HepG2 (cell line): ENCODE data around the gene SLFN11. TPM values are rescaled to one million over a fixed set of nuclear protein-coding genes. Genes with fewer than 3 reads are reported as not detected.
A peak's percentile ranks its signal among the peaks of the same experiment; 100 is the strongest.
"Not testable (repeated sequence)": the region's sequence is repeated elsewhere in the genome, so short reads cannot be mapped to it uniquely, and the experiment has no call there.

Experiments used
- ATAC-seq: fragments of 200-7000 bp; cut with Tn5 transposase; 3 replicates; pipeline ENCODE4 v1.9.1; 2020; ENCODE audit warnings: mild to moderate bottlenecking, moderate library complexity
- Bru-seq: library from RNA; stranded (reverse); fragments of 400-500 nt; gene quantifications from one replicate; lab custom pipeline; 2021; lab: Mats Ljungman, UMichigan
- BruChase-seq, 2 experiments: library from RNA; stranded (reverse); fragments of 400-500 nt; gene quantifications; one replicate each; lab custom pipeline; 2021; lab: Mats Ljungman, UMichigan
- BruUV-seq: library from RNA; stranded (reverse); fragments of 400-500 nt; replicated peaks from 2 replicates; lab custom pipeline; 2021; lab: Mats Ljungman, UMichigan
- CTCF ChIA-PET: fragments of 300-600 bp; formaldehyde crosslinking; extraction: SDS; loops from one replicate; lab custom pipeline; 2021; ENCODE audit warnings: low total read pairs, inconsistent platforms, low intra/inter-chr PET ratio; lab: Yijun Ruan, JAX
- POLR2A ChIA-PET: fragments of 350-600 bp; sonication (Branson Sonifier 250); formaldehyde crosslinking; loops from one replicate; lab custom pipeline; 2020; ENCODE audit warnings: antibody characterized with exemption, inconsistent platforms; lab: Yijun Ruan, JAX
- DNase-seq: peaks from one replicate; pipeline ENCODE4 v3.0.0-alpha.2; 2015; ENCODE audit warnings: low spot score
- FAIRE-seq: peaks from 3 replicates; lab custom pipeline; 2011; peaks lifted over from hg19 to GRCh38; lab: Jason Lieb, UNC
- H2AFZ ChIP-seq: one replicate; pipeline ENCODE4 v1.6.1; 2011; ENCODE audit warnings: low read length, inconsistent platforms
- H3K27ac ChIP-seq: fragments of 300-600 bp; 3 replicates; pipeline ENCODE4 v1.8.0; 2011; ENCODE audit warnings: mixed run types, mild to moderate bottlenecking, mixed read lengths, low read length, inconsistent platforms; ENCODE audit not compliant: insufficient read depth; ENCODE audit errors: extremely low read length
- H3K27me3 ChIP-seq, 2 experiments: fragments of 200-600 bp in 1 of 2; 2 replicates in 1 of 2; 3 replicates in 1 of 2; pipeline versions ENCODE4 v1.6.0 to v1.8.0; 2011; ENCODE audit warnings: low read length in 2 of 2, mild to moderate bottlenecking in 2 of 2, moderate library complexity in 2 of 2, inconsistent platforms in 1 of 2; ENCODE audit not compliant: insufficient read depth in 2 of 2, control insufficient read depth in 1 of 2
- H3K36me3 ChIP-seq, 2 experiments: fragments of 200-600 bp in 1 of 2; replicated peaks in 1 of 2; 2 replicates in 1 of 2; 3 replicates in 1 of 2; pipeline versions ENCODE4 v1.5.1 to v1.8.0; 2011; ENCODE audit warnings: low read length in 2 of 2, inconsistent platforms in 1 of 2; ENCODE audit not compliant: insufficient read depth in 2 of 2, control insufficient read depth in 1 of 2
- H3K4me1 ChIP-seq: 2 replicates; pipeline ENCODE4 v1.5.1; 2012; ENCODE audit warnings: low read length, inconsistent platforms; ENCODE audit not compliant: insufficient read depth
- H3K4me2 ChIP-seq: 2 replicates; pipeline ENCODE4 v1.6.0; 2011; ENCODE audit warnings: low read depth, low read length, inconsistent platforms
- H3K4me3 ChIP-seq, 3 experiments: fragments of 200-600 bp in 1 of 3; sonication (generic), shearing (Covaris generic) in 1 of 3; replicated peaks in 1 of 3; 2 replicates each; pipeline ENCODE4 v1.5.1; 2011 to 2016; ENCODE audit warnings: low read length in 3 of 3, inconsistent platforms in 2 of 3, low read depth in 2 of 3, mild to moderate bottlenecking in 2 of 3, control low read depth in 1 of 3, mixed read lengths in 1 of 3; ENCODE audit not compliant: insufficient read depth in 1 of 3
- H3K79me2 ChIP-seq: one replicate; pipeline ENCODE4 v1.6.1; 2011; ENCODE audit warnings: low read length, inconsistent platforms; ENCODE audit not compliant: insufficient read depth
- H3K9ac ChIP-seq: 2 replicates; pipeline ENCODE4 v1.6.0; 2011; ENCODE audit warnings: mild to moderate bottlenecking, low read depth, low read length, inconsistent platforms; ENCODE audit not compliant: insufficient read depth
- H3K9me3 ChIP-seq: 2 replicates; pipeline ENCODE4 v1.5.1; 2012; ENCODE audit warnings: mild to moderate bottlenecking, low read length
- H4K20me1 ChIP-seq: 2 replicates; pipeline ENCODE4 v1.6.0; 2011; ENCODE audit warnings: inconsistent platforms, mild to moderate bottlenecking, low read length, moderate library complexity; ENCODE audit not compliant: insufficient read depth
- MIXL1 ChIP-seq: IDR thresholded peaks from 2 replicates; pipeline ENCODE4 v1.6.1; 2016
- WGBS: methylation state at CpG from one replicate; pipeline ENCODE4 v1.1.6; 2017; ENCODE audit warnings: low lambda C conversion rate; 5-methylcytosine and 5-hydroxymethylcytosine counted together
- in situ Hi-C: cut with HindIII; loops from 2 replicates; pipeline ENCODE4 v1.10.0; 2017; ENCODE audit warnings: low pct_unique_long_range_greater_than_20kb; ENCODE audit not compliant: extremely low pct_ligation_motif_present
- intact Hi-C: fragments of 100-400 bp; cut with micrococcal nuclease; formaldehyde crosslinking; loops from one replicate; pipeline ENCODE4 v1.10.0; 2022; ENCODE audit not compliant: unreplicated experiment
- long read RNA-seq, 2 experiments: library from RNA in 1 of 2; library from polyadenylated mRNA in 1 of 2; stranded (forward) in 1 of 2; unstranded in 1 of 2; transcript quantifications; one replicate each; pipeline ENCODE4 v2.0.0, GENCODE V29; 2019 to 2022
- polyA minus RNA-seq, 3 experiments: library from RNA; depleted of rRNA, polyadenylated mRNA; stranded (reverse); fragments of >200 nt; gene quantifications; 2 replicates each; pipeline ENCODE4 v1.2.3, GENCODE V29; 2011; ENCODE audit warnings: low replicate concordance in 1 of 3
- polyA plus RNA-seq, 8 experiments: library from polyadenylated mRNA; depleted of rRNA in 3 of 8; stranded (reverse) in 7 of 8; unstranded in 1 of 8; fragments of >200 nt; fragmentation: Illumina TruSeq in 4 of 8; extraction: Trizol in 4 of 8; gene quantifications; 2 replicates each; pipeline versions ENCODE4 v1.2.1 to v1.2.3, GENCODE V29; 2011 to 2016; ENCODE audit warnings: low read depth in 4 of 8, missing spikeins in 1 of 8, mixed read lengths in 1 of 8; ENCODE audit not compliant: insufficient read depth in 1 of 8
- total RNA-seq, 5 experiments: library from RNA; depleted of rRNA; stranded (reverse); fragments of >200 nt; fragmentation: Illumina TruSeq; extraction: Trizol; gene quantifications; 2 replicates each; pipeline ENCODE4 v1.2.3, GENCODE V29; 2016; ENCODE audit warnings: low read depth in 1 of 5

Gene SLFN11, protein sequence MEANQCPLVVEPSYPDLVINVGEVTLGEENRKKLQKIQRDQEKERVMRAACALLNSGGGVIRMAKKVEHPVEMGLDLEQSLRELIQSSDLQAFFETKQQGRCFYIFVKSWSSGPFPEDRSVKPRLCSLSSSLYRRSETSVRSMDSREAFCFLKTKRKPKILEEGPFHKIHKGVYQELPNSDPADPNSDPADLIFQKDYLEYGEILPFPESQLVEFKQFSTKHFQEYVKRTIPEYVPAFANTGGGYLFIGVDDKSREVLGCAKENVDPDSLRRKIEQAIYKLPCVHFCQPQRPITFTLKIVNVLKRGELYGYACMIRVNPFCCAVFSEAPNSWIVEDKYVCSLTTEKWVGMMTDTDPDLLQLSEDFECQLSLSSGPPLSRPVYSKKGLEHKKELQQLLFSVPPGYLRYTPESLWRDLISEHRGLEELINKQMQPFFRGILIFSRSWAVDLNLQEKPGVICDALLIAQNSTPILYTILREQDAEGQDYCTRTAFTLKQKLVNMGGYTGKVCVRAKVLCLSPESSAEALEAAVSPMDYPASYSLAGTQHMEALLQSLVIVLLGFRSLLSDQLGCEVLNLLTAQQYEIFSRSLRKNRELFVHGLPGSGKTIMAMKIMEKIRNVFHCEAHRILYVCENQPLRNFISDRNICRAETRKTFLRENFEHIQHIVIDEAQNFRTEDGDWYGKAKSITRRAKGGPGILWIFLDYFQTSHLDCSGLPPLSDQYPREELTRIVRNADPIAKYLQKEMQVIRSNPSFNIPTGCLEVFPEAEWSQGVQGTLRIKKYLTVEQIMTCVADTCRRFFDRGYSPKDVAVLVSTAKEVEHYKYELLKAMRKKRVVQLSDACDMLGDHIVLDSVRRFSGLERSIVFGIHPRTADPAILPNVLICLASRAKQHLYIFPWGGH
- not detected in 2 replicates for total RNA-seq (2016; rRNA removed; fragmentation: Illumina TruSeq; extraction: Trizol)
- total RNA-seq (2016; cell fraction: cytosol; rRNA removed; fragmentation: Illumina TruSeq; extraction: Trizol; ENCODE audit: low read depth): not detected in 2 replicates
- total RNA-seq (2016; cell fraction: insoluble cytoplasmic fraction; rRNA removed; fragmentation: Illumina TruSeq; extraction: Trizol): not detected in 2 replicates
- not detected in 2 replicates for total RNA-seq (2016; cell fraction: membrane; rRNA removed; fragmentation: Illumina TruSeq; extraction: Trizol)
- not detected in 2 replicates for total RNA-seq (2016; cell fraction: nucleus; rRNA removed; fragmentation: Illumina TruSeq; extraction: Trizol)
- not detected in 2 replicates for polyA plus RNA-seq (2011; rRNA removed)
- not detected in 2 replicates for polyA plus RNA-seq (2011; cell fraction: cytosol; rRNA removed)
- polyA plus RNA-seq (2011; cell fraction: nucleus; rRNA removed): not detected in 2 replicates
- polyA plus RNA-seq (2012): not detected in 2 replicates
- polyA plus RNA-seq (2016; cell fraction: cytosol; fragmentation: Illumina TruSeq; extraction: Trizol; ENCODE audit: low read depth): not detected in 2 replicates
- not detected in 2 replicates for polyA plus RNA-seq (2016; cell fraction: insoluble cytoplasmic fraction; fragmentation: Illumina TruSeq; extraction: Trizol; ENCODE audit: low read depth)
- polyA plus RNA-seq (2016; cell fraction: membrane; fragmentation: Illumina TruSeq; extraction: Trizol; ENCODE audit: low read depth): not detected in 2 replicates
- not detected in 2 replicates for polyA plus RNA-seq (2016; cell fraction: nucleus; fragmentation: Illumina TruSeq; extraction: Trizol; ENCODE audit: insufficient read depth, low read depth)
- polyA minus RNA-seq (2011; rRNA and poly(A)+ RNA removed; ENCODE audit: low replicate concordance): 43.9 TPM in 1 of 2 replicates, not detected in the other
- not detected in 2 replicates for polyA minus RNA-seq (2011; cell fraction: cytosol; rRNA and poly(A)+ RNA removed)
- polyA minus RNA-seq (2011; cell fraction: nucleus; rRNA and poly(A)+ RNA removed): not detected in 2 replicates
- Bru-seq, nascent RNA: percentile 10 among the genes with signal in this experiment
- percentile 10 among the genes with signal in this experiment for BruChase-seq, experiment 1, labeled RNA remaining after a 6-hour chase
- BruChase-seq, experiment 2, labeled RNA remaining after a 2-hour chase: percentile 15 among the genes with signal in this experiment
- long read RNA-seq, experiment 1: 0 reads
- long read RNA-seq, experiment 2: 0 reads

DNA sequence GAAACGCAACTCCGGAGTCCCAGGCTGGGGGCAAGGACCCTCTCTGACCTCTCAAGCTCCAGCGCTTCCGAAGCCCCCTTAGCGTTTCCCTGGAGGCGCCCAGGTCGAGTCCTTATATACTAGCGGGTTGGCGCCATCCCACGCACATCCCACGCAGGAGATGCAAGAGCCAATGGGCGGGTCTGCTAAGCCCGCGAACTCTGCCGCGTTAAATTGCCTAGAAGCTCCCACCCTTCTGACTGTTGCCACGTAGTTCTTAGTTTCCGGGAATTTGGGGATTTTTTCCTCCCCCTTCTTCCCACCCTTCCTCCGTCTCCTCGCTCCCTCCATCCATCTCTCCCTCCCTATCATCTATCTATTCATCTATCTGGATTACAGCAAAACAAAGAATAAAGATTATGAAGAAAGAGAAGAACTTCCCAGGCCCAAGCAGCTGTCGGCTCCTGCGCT is at the start of gene SLFN11:
SLFN11 (minus strand) TSS at position 88 of the 450 bp plus-strand sequence. CDS start 9,814 bp downstream, outside the sequence.
- no peak for TF ChIP-seq MIXL1 (CRISPR knock-in tag)
- Histone ChIP-seq H3K4me1 (no peaks in the 10 kb centered on the region), H3K9ac (no peak within 1 kb of the TSS), H3K4me2 (peak within 1 kb of the TSS; percentile 57), H3K36me3 (no peaks in the 10 kb centered on the region), H4K20me1 (no peaks in the 10 kb centered on the region), H3K9me3 (no peaks in the 10 kb centered on the region), H3K27me3 (peaks cover 7 to 28% of the 10 kb centered on the region in 2 experiments; a peak in 4 of 5 replicates), H3K79me2 (no peaks in the 10 kb centered on the region), H2AFZ (no peak within 1 kb of the TSS), H3K27ac (no peak within 1 kb of the TSS), H3K4me3 (peak within 1 kb of the TSS in 1 of 3 experiments; percentile 13; a peak in 3 of 6 replicates)
- in situ Hi-C loops (no loop called here), intact Hi-C loops (no loop called here)
- POLR2A ChIA-PET: no interaction called here
- DNase-seq (no peak), FAIRE-seq (no peak), ATAC-seq (no peak)
- 46% methylated on average over 11 of the region's 22 CpGs for WGBS
- BruUV-seq: no TSS peak
- CTCF ChIA-PET: no interaction called here

GRCh38 chr17:35421069-35421468 is 47.6 kb upstream of the SLFN11 start:
- CTCF ChIA-PET, intact Hi-C loops, H3K9ac ChIP-seq, BruUV-seq, H3K27me3 ChIP-seq, H3K9me3 ChIP-seq, POLR2A ChIA-PET, ATAC-seq, H3K4me1 ChIP-seq, H3K36me3 ChIP-seq, H3K4me2 ChIP-seq, H4K20me1 ChIP-seq, in situ Hi-C loops, H2AFZ ChIP-seq, H3K79me2 ChIP-seq, FAIRE-seq, H3K27ac ChIP-seq, H3K4me3 ChIP-seq, DNase-seq: not testable (repeated sequence)
- WGBS: 65% methylated on average over 9 of the region's 9 CpGs
